GM12891 (cell line): Measurements from ENCODE around the gene TMED1.

Experiments used
- POLR2A ChIP-seq: IDR thresholded peaks from 2 replicates; pipeline ENCODE4 v1.6.1; 2011; ENCODE audit warnings: low read depth, low read length, control low read depth
- POLR2AphosphoS5 ChIP-seq: IDR thresholded peaks from 2 replicates; pipeline ENCODE4 v1.6.1; 2011; ENCODE audit warnings: low read depth, low read length, control low read depth
- TAF1 ChIP-seq: IDR thresholded peaks from 2 replicates; pipeline ENCODE4 v1.6.1; 2011; ENCODE audit warnings: low read depth, low read length, control low read depth

DNA sequence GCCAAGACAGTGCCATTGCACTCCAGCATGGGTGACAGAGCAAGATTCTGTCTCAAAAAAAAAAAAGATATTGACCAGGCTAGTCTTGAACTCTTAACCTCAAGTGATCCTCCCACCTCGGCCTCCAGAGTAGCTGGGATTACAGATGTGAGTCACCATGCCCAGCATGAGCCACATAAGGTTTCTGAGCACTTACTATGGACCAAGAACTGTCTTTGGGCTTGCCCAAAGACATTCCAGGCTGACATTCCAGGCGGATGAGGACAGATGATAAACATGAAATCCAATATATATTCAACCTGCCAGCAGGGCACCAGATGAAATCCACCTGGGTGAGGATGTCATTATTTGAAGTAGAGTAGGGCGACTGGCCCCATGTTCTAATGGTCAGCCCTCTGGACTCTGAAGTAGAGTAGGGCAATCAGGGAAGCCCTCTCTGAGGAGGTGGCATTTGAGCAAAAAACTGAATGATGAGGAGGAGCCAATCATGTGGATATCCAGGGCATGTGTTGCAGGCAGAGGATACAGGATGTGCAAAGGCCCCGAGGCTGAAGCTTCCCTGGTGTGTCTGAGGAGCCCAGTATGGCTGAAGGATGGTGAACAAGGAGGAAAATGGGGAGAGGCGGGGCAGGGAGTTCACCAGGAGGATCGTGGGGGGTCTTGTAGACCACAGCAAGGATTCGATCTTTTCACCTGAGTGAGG is 16.2 kb upstream of the TMED1 start:
- TF ChIP-seq POLR2AphosphoS5: no peak
- no peak for TF ChIP-seq POLR2A
- no peak for TF ChIP-seq TAF1
